Central memory CD8-positive, alpha-beta T cell (primary cell): ENCODE data around the gene SYNPO2.

Source experiments
- ATAC-seq: fragments of 150-1000 bp; cut with Tn5 transposase; replicated peaks from 2 replicates; pipeline ENCODE4 v1.10.0; 2022; ENCODE audit warnings: mild to moderate bottlenecking, moderate FRiP score, moderate number of reproducible peaks; ENCODE audit not compliant: poor library complexity, severe bottlenecking; ENCODE audit errors: extremely low read depth
- DNase-seq, 2 donors: peaks; one replicate each; pipeline ENCODE4 v3.0.0; 2021; ENCODE audit warnings: low spot score in 2 of 2
- H3K27ac Mint-ChIP-seq: one replicate; pipeline ENCODE4 v1.8.0; 2022; ENCODE audit warnings: low read depth, mild to moderate bottlenecking, moderate library complexity, mixed read lengths
- H3K27me3 Mint-ChIP-seq: one replicate; pipeline ENCODE4 v1.8.0; 2022; ENCODE audit warnings: mixed read lengths
- H3K36me3 Mint-ChIP-seq: one replicate; pipeline ENCODE4 v1.8.0; 2022; ENCODE audit warnings: mild to moderate bottlenecking, moderate library complexity, mixed read lengths; ENCODE audit not compliant: insufficient read depth
- H3K4me1 Mint-ChIP-seq: one replicate; pipeline ENCODE4 v1.8.0; 2022; ENCODE audit warnings: mixed read lengths
- H3K4me3 Mint-ChIP-seq: one replicate; pipeline ENCODE4 v1.8.0; 2022; ENCODE audit warnings: mild to moderate bottlenecking, moderate library complexity, mixed read lengths
- H3K9me3 Mint-ChIP-seq: one replicate; pipeline ENCODE4 v1.8.0; 2022; ENCODE audit warnings: mixed read lengths

Gene SYNPO2

DNA sequence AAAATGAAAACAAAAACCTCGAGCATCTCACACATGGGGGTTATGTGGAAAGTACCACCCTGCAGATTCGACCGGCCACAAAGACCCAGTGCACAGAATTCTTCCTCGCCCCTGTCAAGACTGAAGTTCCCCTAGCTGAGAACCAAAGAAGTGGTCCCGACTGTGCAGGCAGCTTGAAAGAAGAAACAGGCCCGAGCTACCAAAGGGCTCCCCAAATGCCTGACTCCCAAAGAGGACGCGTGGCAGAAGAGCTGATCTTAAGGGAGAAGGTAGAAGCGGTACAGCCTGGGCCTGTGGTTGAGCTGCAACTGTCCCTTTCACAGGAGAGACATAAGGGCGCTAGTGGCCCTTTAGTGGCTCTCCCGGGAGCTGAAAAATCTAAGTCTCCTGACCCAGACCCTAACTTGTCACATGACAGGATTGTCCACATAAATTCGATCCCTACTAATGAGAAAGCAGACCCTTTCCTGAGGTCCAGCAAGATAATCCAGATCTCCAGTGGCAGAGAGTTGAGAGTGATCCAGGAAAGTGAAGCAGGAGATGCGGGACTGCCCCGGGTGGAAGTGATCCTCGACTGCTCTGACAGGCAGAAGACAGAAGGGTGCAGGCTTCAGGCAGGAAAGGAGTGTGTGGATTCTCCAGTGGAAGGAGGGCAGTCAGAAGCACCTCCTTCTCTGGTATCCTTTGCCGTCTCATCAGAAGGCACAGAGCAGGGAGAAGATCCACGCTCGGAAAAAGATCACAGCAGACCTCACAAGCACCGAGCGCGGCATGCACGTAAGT, 138.2 kb downstream of the SYNPO2 start:
- H3K4me3 Mint-ChIP-seq, result no peak overlapping the region
- no peak for ATAC-seq
- H3K4me1 Mint-ChIP-seq, result no peaks in the 10 kb centered on the region
- no peak for DNase-seq
- no peak overlapping the region for H3K27ac Mint-ChIP-seq
- no peaks in the 10 kb centered on the region for H3K9me3 Mint-ChIP-seq
- no peaks in the 10 kb centered on the region for H3K36me3 Mint-ChIP-seq
- peaks cover 52% of the 10 kb centered on the region for H3K27me3 Mint-ChIP-seq

DNA sequence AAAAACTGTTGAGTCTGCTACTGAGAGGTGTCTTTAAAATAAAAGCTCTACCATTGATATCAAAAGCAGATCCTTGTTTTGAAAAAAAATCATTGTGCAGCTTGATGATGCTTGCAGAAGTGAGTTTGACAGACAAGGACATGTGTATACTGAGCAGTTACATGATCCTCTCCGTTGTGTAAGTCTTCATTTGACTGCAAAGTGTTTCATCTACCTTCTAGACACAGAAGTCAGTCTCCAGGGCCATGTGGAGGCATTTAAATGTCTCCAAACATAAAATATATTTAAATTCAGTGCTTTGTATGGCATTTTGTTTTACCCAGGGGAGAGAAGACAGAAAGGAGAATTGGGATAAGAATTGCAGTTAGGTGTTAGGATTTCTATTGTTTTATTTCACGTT, 139.2 kb downstream of the SYNPO2 start:
- H3K4me1 Mint-ChIP-seq, result no peaks in the 10 kb centered on the region
- no peak for ATAC-seq
- H3K9me3 Mint-ChIP-seq, result no peaks in the 10 kb centered on the region

DNA sequence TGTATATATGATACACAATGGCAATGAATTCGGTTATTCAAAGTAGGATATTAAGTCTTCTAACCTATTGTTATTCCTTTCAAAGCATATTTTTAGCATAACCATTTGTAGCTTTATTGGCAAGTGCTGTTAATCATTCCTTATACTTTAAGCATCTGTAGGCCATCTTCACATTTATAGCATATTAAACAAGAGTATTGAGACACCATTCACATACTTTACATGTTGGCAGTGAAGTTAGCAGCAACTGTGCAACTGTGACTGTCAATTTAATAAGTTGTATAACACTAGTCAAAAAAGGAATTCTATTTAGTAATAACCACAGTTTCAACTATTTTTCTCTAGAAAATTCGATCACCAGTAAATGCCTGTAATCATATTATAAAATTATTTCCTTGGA, 139.6 kb downstream of the SYNPO2 start:
- ATAC-seq, result no peak

More for the DNA sequence above, 139.2 kb downstream of the SYNPO2 start:
- Mint-ChIP-seq H3K36me3 (no peaks in the 10 kb centered on the region), H3K27ac (no peak overlapping the region), H3K27me3 (peaks cover 48% of the 10 kb centered on the region), H3K4me3 (no peak overlapping the region)
- no peak for DNase-seq

DNA sequence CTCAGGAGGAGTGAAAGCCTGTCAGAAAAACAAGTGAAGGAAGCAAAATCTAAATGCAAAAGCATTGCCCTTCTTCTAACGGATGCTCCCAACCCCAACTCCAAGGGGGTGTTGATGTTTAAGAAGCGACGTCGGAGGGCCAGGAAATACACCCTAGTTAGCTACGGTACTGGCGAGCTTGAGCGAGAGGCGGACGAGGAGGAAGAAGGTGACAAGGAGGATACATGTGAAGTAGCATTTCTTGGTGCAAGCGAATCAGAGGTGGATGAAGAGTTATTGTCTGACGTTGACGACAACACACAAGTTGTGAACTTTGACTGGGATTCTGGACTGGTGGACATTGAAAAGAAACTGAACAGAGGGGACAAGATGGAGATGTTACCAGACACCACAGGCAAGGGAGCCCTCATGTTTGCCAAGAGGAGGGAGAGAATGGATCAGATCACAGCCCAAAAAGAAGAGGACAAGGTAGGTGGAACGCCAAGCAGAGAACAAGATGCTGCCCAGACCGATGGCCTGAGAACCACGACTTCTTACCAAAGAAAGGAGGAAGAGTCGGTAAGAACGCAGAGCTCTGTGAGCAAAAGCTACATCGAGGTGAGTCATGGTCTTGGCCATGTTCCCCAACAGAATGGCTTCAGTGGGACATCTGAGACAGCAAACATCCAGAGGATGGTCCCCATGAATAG, 141.3 kb downstream of the SYNPO2 start:
- DNase-seq, result no peak
- Mint-ChIP-seq H3K4me3 (no peak overlapping the region), H3K36me3 (no peaks in the 10 kb centered on the region), H3K4me1 (no peaks in the 10 kb centered on the region), H3K9me3 (no peaks in the 10 kb centered on the region), H3K27ac (no peak overlapping the region), H3K27me3 (peaks cover 60% of the 10 kb centered on the region)
- no peak for ATAC-seq

More for the DNA sequence above, 139.6 kb downstream of the SYNPO2 start:
- DNase-seq, result no peak
- H3K27me3 Mint-ChIP-seq, result peaks cover 45% of the 10 kb centered on the region
- no peak overlapping the region for H3K27ac Mint-ChIP-seq
- no peaks in the 10 kb centered on the region for H3K9me3 Mint-ChIP-seq
- H3K36me3 Mint-ChIP-seq, result no peaks in the 10 kb centered on the region
- no peaks in the 10 kb centered on the region for H3K4me1 Mint-ChIP-seq
- no peak overlapping the region for H3K4me3 Mint-ChIP-seq

DNA sequence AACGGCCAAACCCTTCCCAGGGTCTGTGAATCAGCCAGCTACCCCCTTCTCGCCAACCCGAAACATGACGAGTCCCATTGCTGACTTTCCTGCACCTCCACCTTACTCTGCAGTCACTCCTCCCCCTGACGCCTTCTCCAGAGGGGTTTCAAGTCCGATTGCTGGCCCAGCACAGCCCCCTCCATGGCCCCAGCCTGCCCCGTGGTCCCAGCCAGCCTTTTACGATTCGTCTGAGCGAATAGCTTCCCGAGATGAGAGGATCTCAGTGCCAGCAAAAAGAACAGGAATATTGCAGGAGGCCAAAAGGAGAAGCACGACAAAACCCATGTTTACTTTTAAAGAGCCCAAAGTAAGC, 141.9 kb downstream of the SYNPO2 start:
- H3K9me3 Mint-ChIP-seq, result no peaks in the 10 kb centered on the region
- no peak overlapping the region for H3K4me3 Mint-ChIP-seq
- H3K27ac Mint-ChIP-seq, result no peak overlapping the region

DNA sequence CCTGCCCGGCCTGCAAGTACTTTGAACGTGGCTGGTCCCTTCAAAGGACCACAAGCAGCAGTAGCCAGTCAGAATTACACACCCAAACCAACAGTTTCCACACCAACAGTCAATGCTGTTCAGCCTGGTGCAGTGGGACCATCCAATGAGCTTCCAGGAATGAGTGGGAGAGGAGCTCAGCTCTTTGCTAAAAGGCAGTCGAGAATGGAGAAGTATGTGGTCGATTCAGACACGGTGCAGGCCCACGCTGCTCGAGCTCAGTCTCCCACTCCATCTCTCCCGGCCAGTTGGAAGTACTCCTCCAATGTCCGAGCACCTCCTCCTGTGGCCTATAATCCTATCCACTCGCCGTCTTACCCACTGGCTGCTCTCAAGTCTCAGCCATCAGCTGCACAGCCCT, 142.6 kb downstream of the SYNPO2 start:
- Mint-ChIP-seq H3K4me3 (no peak overlapping the region), H3K9me3 (no peaks in the 10 kb centered on the region), H3K27me3 (peaks cover 60% of the 10 kb centered on the region), H3K27ac (no peak overlapping the region), H3K36me3 (no peaks in the 10 kb centered on the region), H3K4me1 (no peaks in the 10 kb centered on the region)
- ATAC-seq, result no peak
- DNase-seq, result no peak

More for the DNA sequence above, 141.9 kb downstream of the SYNPO2 start:
- ATAC-seq, result no peak
- Mint-ChIP-seq H3K27me3 (peaks cover 62% of the 10 kb centered on the region), H3K36me3 (no peaks in the 10 kb centered on the region), H3K4me1 (no peaks in the 10 kb centered on the region)
- DNase-seq, result no peak

DNA sequence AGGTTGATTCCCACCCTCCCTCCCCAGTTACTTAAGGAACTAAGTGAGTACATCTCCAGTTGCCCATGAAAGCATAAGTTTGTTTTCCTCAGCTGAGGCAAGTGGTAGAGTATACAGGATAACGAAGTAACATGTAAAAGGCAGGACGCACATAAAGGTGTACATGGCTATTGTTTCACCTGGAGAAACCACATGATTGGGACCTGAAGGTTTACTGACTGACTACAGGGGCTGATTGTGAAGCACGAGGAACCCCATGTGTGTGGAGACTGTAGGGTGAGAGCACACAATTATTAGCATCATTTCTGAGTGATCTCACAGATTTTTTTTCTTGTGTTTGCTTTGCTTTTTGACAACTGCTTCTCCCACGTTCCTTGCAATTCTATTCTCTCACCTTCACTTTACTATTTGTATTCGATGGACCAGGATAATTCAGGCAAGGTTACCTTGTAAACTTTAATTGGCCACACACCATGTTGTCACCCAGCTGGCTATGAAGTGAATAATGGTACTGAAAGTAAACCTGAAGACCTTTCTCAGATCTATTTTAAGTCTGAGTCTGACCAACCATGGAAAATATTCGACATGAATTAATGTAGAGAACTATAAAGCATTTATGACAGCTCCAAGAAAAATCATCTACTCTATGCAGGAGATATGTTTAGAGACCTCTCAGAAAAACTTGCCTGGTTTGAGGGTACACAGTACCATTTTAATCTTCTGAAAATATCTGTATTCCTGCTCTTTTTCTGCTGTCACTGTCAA, 144.4 kb downstream of the SYNPO2 start:
- Mint-ChIP-seq H3K9me3 (no peaks in the 10 kb centered on the region), H3K27me3 (peaks cover 50% of the 10 kb centered on the region), H3K4me3 (no peak overlapping the region), H3K4me1 (no peaks in the 10 kb centered on the region), H3K36me3 (no peaks in the 10 kb centered on the region), H3K27ac (no peak overlapping the region)
- no peak for DNase-seq
- no peak for ATAC-seq

DNA sequence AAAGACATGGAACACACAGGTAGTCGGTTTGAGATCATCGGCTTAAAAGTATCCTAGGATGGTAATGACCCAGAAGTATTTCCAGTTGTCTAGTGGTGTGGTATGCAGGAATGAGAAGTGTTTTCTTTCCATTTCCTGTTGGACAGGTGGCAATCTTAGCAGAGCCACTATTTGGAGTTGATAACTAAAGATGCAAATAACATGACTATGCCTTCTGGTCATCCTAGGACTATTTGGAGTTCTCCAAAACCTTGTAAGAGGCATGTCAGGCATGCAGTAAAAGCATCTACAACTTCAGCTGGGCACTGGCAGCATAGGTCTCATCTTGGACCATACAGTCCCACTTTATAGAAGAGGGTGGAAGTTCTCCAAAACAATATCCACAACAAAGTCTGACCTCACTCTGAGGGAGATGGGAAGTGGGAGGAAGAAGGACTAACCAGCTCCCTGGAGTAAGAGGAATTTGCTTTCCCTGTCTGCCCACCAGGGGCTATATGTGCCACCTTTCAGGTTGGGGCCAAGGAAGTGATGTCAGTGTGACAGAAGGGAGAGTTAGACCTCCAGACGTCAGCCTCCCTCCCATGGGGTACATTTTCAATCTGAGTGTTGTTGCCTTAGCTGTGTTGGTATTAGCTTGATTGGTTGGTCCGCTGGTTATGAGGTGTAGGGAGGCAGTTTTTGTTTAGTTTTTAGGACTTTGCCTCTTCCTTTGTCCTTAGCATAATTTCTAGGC, 145.8 kb downstream of the SYNPO2 start:
- no peak for ATAC-seq
- H3K4me1 Mint-ChIP-seq, result no peaks in the 10 kb centered on the region
- no peaks in the 10 kb centered on the region for H3K9me3 Mint-ChIP-seq
- H3K4me3 Mint-ChIP-seq, result no peak overlapping the region
- DNase-seq, result no peak
- peaks cover 48% of the 10 kb centered on the region for H3K27me3 Mint-ChIP-seq
- H3K36me3 Mint-ChIP-seq, result no peaks in the 10 kb centered on the region
- H3K27ac Mint-ChIP-seq, result no peak overlapping the region

DNA sequence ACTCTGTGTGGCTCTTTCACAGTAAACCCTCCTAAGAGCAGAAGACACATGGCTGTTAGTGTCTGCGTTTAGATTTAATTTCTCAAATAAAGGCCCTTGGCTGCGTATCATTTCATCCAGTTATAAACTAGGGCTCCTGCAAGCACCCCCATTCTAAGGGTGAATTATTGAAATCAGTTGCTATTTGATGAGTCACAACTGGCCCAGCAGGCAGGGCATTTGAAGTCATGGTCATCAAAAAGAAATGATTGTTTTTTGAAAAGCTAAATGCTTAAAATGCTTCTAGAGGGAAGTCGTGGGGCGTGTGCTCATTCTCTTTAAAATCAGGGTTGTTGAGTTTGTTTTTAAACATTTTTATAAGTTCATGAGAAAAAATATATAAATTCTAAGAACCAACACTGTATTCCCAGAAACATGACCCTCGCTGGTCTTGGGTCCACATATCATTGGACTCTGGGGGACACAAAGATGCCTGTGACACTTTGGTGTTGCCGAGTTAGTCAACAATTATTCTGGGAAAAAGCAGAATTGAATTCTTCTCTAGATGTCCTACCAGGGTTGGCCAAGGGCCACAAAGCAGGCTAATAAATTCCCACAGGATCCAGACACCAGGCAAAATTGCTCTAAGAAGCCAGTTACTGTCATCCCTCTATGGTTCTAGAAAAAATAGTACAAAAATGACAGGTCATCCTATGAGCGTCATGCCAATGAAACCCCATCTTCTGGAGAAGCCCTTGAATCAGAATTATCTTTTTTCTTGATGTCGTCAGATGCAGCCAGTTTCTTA, 147.5 kb downstream of the SYNPO2 start:
- DNase-seq, result no peak
- Mint-ChIP-seq H3K9me3 (no peaks in the 10 kb centered on the region), H3K27ac (no peak overlapping the region), H3K4me3 (no peak overlapping the region), H3K4me1 (no peaks in the 10 kb centered on the region), H3K36me3 (no peaks in the 10 kb centered on the region), H3K27me3 (peaks cover 31% of the 10 kb centered on the region)
- no peak for ATAC-seq

DNA sequence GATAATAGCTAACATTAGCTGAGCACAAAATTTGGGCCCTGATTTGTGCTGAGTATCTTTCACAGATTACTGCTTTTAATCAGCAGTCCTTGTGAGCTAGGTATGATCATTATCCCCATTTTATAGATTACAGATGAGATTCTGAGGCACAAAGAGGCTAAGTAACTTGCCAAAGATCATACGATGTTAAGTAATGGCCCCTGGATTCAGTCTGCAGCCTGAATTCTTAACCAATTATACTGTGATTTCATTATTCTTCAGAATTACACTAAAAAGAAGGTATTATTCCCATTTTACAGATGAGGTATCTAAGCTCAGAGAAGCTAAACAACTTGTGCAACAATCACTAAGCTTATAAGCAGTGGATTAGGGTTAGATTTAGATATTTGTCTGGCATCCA, 149.1 kb downstream of the SYNPO2 start:
- Mint-ChIP-seq H3K27me3 (peaks cover 26% of the 10 kb centered on the region), H3K9me3 (no peaks in the 10 kb centered on the region), H3K4me1 (no peaks in the 10 kb centered on the region), H3K4me3 (no peak overlapping the region), H3K27ac (no peak overlapping the region), H3K36me3 (no peaks in the 10 kb centered on the region)
- no peak for DNase-seq
- no peak for ATAC-seq

DNA sequence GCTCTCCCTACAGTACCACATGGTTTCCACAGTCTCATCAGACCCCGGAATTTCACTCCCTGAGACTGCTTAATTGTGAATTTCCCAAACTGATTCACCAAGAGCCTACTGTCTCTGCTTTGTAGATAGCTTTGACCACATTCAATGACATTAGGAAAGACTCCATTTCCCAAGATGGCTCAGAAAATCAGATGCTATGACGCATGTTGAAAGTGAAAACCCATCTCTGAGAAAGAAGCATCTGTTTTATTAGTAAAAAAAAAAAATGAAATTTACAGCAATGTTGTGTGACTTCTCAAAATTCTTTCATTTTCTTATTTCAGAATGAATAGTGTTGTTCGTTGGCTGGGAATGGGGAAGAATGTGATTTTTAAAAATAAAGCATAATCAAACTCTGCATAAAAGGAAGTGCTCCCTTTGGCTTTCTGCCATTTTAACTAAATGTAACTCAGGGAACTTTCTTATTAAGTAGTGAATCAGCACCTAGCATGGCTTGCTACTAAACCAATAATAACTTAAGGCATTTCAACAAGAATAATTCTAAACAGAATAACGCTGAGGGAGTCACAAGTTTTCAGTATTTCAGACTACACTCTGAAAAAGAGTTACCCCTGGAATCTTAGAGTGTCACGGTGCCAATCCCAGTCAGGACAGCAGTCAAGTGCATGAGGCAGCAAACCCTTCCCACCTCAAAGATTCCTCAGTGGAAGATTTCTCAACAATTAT, 149.6 kb downstream of the SYNPO2 start:
- no peak for DNase-seq
- H3K4me1 Mint-ChIP-seq, result no peaks in the 10 kb centered on the region
- H3K36me3 Mint-ChIP-seq, result no peaks in the 10 kb centered on the region
- no peaks in the 10 kb centered on the region for H3K9me3 Mint-ChIP-seq
- peaks cover 29% of the 10 kb centered on the region for H3K27me3 Mint-ChIP-seq
- no peak for ATAC-seq
- H3K27ac Mint-ChIP-seq, result no peak overlapping the region
- no peak overlapping the region for H3K4me3 Mint-ChIP-seq
